Calu3 (cell line): ENCODE measurements around the gene SLC23A2. TPM values are rescaled to one million over a fixed set of nuclear protein-coding genes. Genes with fewer than 3 reads are reported as not detected.

ENCODE experiments used
- BruUV-seq: library from RNA; stranded (reverse); fragments of 400-500 nt; replicated peaks from 2 replicates; lab custom pipeline; 2021; lab: Mats Ljungman, UMichigan
- CTCF ChIA-PET: fragments of 300-600 bp; sonication (Branson Sonifier 250); formaldehyde crosslinking; loops from one replicate; lab custom pipeline; 2022; ENCODE audit warnings: antibody characterized with exemption; lab: Charles Lee
- DNase-seq: peaks from one replicate; pipeline ENCODE4 v3.0.0; 2022
- H3K27ac Mint-ChIP-seq: one replicate; pipeline ENCODE4 v1.8.0; 2022; ENCODE audit warnings: mixed read lengths; ENCODE audit not compliant: unreplicated experiment
- H3K27me3 Mint-ChIP-seq: one replicate; pipeline ENCODE4 v1.8.0; 2022; ENCODE audit warnings: mixed read lengths; ENCODE audit not compliant: unreplicated experiment
- H3K36me3 Mint-ChIP-seq: one replicate; pipeline ENCODE4 v1.8.0; 2022; ENCODE audit warnings: mild to moderate bottlenecking, moderate library complexity, mixed read lengths; ENCODE audit not compliant: insufficient read depth, unreplicated experiment
- H3K4me1 Mint-ChIP-seq: one replicate; pipeline ENCODE4 v1.8.0; 2022; ENCODE audit warnings: mild to moderate bottlenecking, low read depth, mixed read lengths; ENCODE audit not compliant: unreplicated experiment
- H3K4me3 Mint-ChIP-seq: one replicate; pipeline ENCODE4 v1.8.0; 2022; ENCODE audit warnings: mild to moderate bottlenecking, low read depth, moderate library complexity, mixed read lengths; ENCODE audit not compliant: unreplicated experiment
- H3K9me3 Mint-ChIP-seq: one replicate; pipeline ENCODE4 v1.8.0; 2022; ENCODE audit warnings: low read depth, mixed read lengths; ENCODE audit not compliant: unreplicated experiment
- intact Hi-C: fragments of 100-400 bp; cut with micrococcal nuclease; formaldehyde crosslinking; loops from one replicate; pipeline ENCODE4 v1.10.0; 2022; ENCODE audit not compliant: unreplicated experiment
- total RNA-seq: library from RNA; stranded (reverse); gene quantifications from 2 replicates; pipeline ENCODE4 v1.2.3, GENCODE V29; 2022
- TF ChIP-seq, protein P1 (sequence below): fragments of 200-600 bp; IDR thresholded peaks from one replicate; pipeline ENCODE4 v1.8.0; 2022; ENCODE audit warnings: antibody characterized with exemption; ENCODE audit not compliant: unreplicated experiment

SLC23A2 gene
- total RNA-seq, 1 experiment from 2014 or later = 14.8 TPM

DNA sequence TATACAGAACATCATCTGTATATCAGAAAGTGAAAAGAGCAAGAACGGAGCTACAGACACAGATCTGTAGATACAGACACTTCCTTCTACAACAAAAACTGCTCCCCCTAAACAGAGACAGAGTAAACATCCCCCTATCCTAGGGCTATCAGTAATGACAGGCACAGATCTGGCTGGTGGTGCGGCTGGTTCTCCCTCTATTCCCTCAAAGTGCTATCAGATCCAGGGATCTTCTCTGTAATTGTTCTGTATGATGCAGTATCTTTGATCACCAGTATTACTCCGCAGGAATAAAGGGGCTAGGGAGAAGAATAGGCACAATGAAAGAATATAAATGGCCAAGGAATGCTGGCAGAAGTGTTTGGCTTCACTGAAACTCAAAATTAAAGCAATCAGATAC, 80.7 kb downstream of the SLC23A2 start:
- no peak for DNase-seq
- H3K4me3 Mint-ChIP-seq = no peak overlapping the region
- no TSS peak for BruUV-seq
- no peak overlapping the region for H3K27ac Mint-ChIP-seq
- TF ChIP-seq, protein P1, sequence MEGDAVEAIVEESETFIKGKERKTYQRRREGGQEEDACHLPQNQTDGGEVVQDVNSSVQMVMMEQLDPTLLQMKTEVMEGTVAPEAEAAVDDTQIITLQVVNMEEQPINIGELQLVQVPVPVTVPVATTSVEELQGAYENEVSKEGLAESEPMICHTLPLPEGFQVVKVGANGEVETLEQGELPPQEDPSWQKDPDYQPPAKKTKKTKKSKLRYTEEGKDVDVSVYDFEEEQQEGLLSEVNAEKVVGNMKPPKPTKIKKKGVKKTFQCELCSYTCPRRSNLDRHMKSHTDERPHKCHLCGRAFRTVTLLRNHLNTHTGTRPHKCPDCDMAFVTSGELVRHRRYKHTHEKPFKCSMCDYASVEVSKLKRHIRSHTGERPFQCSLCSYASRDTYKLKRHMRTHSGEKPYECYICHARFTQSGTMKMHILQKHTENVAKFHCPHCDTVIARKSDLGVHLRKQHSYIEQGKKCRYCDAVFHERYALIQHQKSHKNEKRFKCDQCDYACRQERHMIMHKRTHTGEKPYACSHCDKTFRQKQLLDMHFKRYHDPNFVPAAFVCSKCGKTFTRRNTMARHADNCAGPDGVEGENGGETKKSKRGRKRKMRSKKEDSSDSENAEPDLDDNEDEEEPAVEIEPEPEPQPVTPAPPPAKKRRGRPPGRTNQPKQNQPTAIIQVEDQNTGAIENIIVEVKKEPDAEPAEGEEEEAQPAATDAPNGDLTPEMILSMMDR = no peak
- H3K27me3 Mint-ChIP-seq = no peaks in the 10 kb centered on the region
- no peaks in the 10 kb centered on the region for H3K9me3 Mint-ChIP-seq
- intact Hi-C loops = no loop called here
- peaks cover 5% of the 10 kb centered on the region for H3K4me1 Mint-ChIP-seq
- no peaks in the 10 kb centered on the region for H3K36me3 Mint-ChIP-seq
- CTCF ChIA-PET = no interaction called here

GRCh38 chr20:4920131-4920530, 81.2 kb downstream of the SLC23A2 start:
- H3K27ac Mint-ChIP-seq = no peak overlapping the region
- CTCF ChIA-PET = no interaction called here
- no peak overlapping the region for H3K4me3 Mint-ChIP-seq
- no peaks in the 10 kb centered on the region for H3K4me1 Mint-ChIP-seq
- H3K36me3 Mint-ChIP-seq = no peaks in the 10 kb centered on the region
- H3K27me3 Mint-ChIP-seq = no peaks in the 10 kb centered on the region
- no peak for DNase-seq
- intact Hi-C loops = no loop called here
- no peaks in the 10 kb centered on the region for H3K9me3 Mint-ChIP-seq
- no TSS peak for BruUV-seq
- TF ChIP-seq, protein P1 = no peak

GRCh38 chr20:4919047-4919704, 82.1 kb downstream of the SLC23A2 start:
- H3K27me3 Mint-ChIP-seq = no peaks in the 10 kb centered on the region
- H3K9me3 Mint-ChIP-seq = no peaks in the 10 kb centered on the region
- H3K36me3 Mint-ChIP-seq = no peaks in the 10 kb centered on the region
- H3K27ac Mint-ChIP-seq = no peak overlapping the region
- CTCF ChIA-PET = interaction anchor here (1.3 kb wide), 1 partner anchor 21 kb away, joined by 3 read pairs; no protein-coding TSS in a partner anchor
- no TSS peak for BruUV-seq
- TF ChIP-seq, protein P1 = no peak
- no peak overlapping the region for H3K4me3 Mint-ChIP-seq
- DNase-seq = no peak
- H3K4me1 Mint-ChIP-seq = no peaks in the 10 kb centered on the region
- intact Hi-C loops = no loop called here

GRCh38 chr20:4918473-4918872, 82.8 kb downstream of the SLC23A2 start:
- CTCF ChIA-PET = interaction anchor here (1.3 kb wide), 1 partner anchor 21 kb away, joined by 3 read pairs; no protein-coding TSS in a partner anchor
- TF ChIP-seq, protein P1 = no peak
- intact Hi-C loops = no loop called here
- Mint-ChIP-seq H3K27ac (no peak overlapping the region), H3K36me3 (no peaks in the 10 kb centered on the region), H3K4me3 (no peak overlapping the region), H3K27me3 (no peaks in the 10 kb centered on the region), H3K9me3 (no peaks in the 10 kb centered on the region), H3K4me1 (no peaks in the 10 kb centered on the region)
- no TSS peak for BruUV-seq
- no peak for DNase-seq
